Smooth muscle cell (in vitro differentiated cells): ENCODE results near the gene CAMTA1. TPM values are rescaled to one million over a fixed set of nuclear protein-coding genes. Genes with fewer than 3 reads are reported as not detected.

Source experiments
- DNase-seq: peaks from one replicate; lab custom pipeline; 2025; ENCODE audit not compliant: unreplicated experiment; lab: John Stamatoyannopoulos, UW
- H2AFZ ChIP-seq: fragments of 200-600 bp; sonication (generic); 2 replicates; pipeline ENCODE4 v1.6.0; 2016; ENCODE audit warnings: antibody characterized with exemption, low read depth, mild to moderate bottlenecking
- H3F3A ChIP-seq: fragments of 200-600 bp; sonication (generic); 2 replicates; pipeline ENCODE4 v1.6.0; 2017; ENCODE audit warnings: antibody characterized with exemption, low read depth
- H3K27ac ChIP-seq: fragments of 200-600 bp; sonication (generic); 2 replicates; pipeline ENCODE4 v1.5.1; 2016; ENCODE audit warnings: low read depth, mild to moderate bottlenecking
- H3K27me3 ChIP-seq: fragments of 200-600 bp; sonication (generic); 2 replicates; pipeline ENCODE4 v1.6.1; 2016; ENCODE audit warnings: low read depth, mild to moderate bottlenecking
- H3K36me3 ChIP-seq: fragments of 200-600 bp; sonication (generic); 2 replicates; pipeline ENCODE4 v1.5.1; 2016; ENCODE audit warnings: low read depth
- H3K4me1 ChIP-seq: fragments of 200-600 bp; sonication (generic); 2 replicates; pipeline ENCODE4 v1.5.1; 2016; ENCODE audit warnings: low read depth
- H3K4me2 ChIP-seq: fragments of 200-600 bp; sonication (generic); 2 replicates; pipeline ENCODE4 v1.6.0; 2016; ENCODE audit warnings: mild to moderate bottlenecking
- H3K4me3 ChIP-seq: fragments of 200-600 bp; sonication (generic); 2 replicates; pipeline ENCODE4 v1.5.1; 2016; ENCODE audit warnings: mild to moderate bottlenecking
- H3K79me2 ChIP-seq: fragments of 200-600 bp; sonication (generic); 2 replicates; pipeline ENCODE4 v1.6.0; 2016; ENCODE audit warnings: low read depth, mild to moderate bottlenecking
- H3K9ac ChIP-seq: fragments of 200-600 bp; sonication (generic); 2 replicates; pipeline ENCODE4 v1.6.0; 2016; ENCODE audit warnings: low read depth
- H3K9me3 ChIP-seq: fragments of 200-600 bp; sonication (generic); replicated peaks from 2 replicates; pipeline ENCODE4 v1.5.1; 2016; ENCODE audit warnings: low read depth
- H4K20me1 ChIP-seq: fragments of 200-600 bp; sonication (generic); 2 replicates; pipeline ENCODE4 v1.6.0; 2016; ENCODE audit warnings: low read depth
- CTCF ChIP-seq: fragments of 200-600 bp; sonication (generic); IDR thresholded peaks from 2 replicates; pipeline ENCODE4 v1.5.1; 2017; ENCODE audit warnings: borderline replicate concordance, mild to moderate bottlenecking, antibody characterized with exemption; ENCODE audit not compliant: insufficient read depth, poor library complexity, severe bottlenecking
- WGBS: methylation state at CpG from one replicate; pipeline ENCODE4 v1.1.7; 2016; ENCODE audit warnings: low lambda C conversion rate; 5-methylcytosine and 5-hydroxymethylcytosine counted together
- polyA plus RNA-seq: library from polyadenylated mRNA; unstranded; fragments of >200 nt; fragmentation: Nextera tagmentation; extraction: Ambion mirVana; gene quantifications from 2 replicates; pipeline ENCODE4 v1.2.1, GENCODE V29; 2016
- total RNA-seq: library from RNA; depleted of rRNA; stranded (reverse); fragments of >200 nt; gene quantifications from 2 replicates; pipeline ENCODE4 v1.2.3, GENCODE V29; 2014

CAMTA1 gene
- total and polyA plus RNA-seq, 2 experiments from 2014 or later: 139 to 145 TPM

- Histone ChIP-seq H4K20me1 (no peaks in the 10 kb centered on the region), H3K4me2 (no peak overlapping the region), H3K9me3 (no peaks in the 10 kb centered on the region), H3K36me3 (no peaks in the 10 kb centered on the region), H3K9ac (no peak overlapping the region), H3F3A (no peaks in the 10 kb centered on the region), H3K4me3 (no peak overlapping the region), H3K4me1 (no peaks in the 10 kb centered on the region), H3K27me3 (no peaks in the 10 kb centered on the region), H3K79me2 (no peaks in the 10 kb centered on the region), H2AFZ (no peak overlapping the region), H3K27ac (no peak overlapping the region)
- no peak for DNase-seq
- TF ChIP-seq CTCF: no peak
- 79% methylated on average over 11 of the region's 11 CpGs for WGBS
Observed at GRCh38 chr1:7418442-7419080, 633.3 kb downstream of the CAMTA1 start.

- Histone ChIP-seq H3K4me3 (no peak overlapping the region), H3K36me3 (no peaks in the 10 kb centered on the region), H2AFZ (no peak overlapping the region), H3K9ac (no peak overlapping the region), H3K4me2 (no peak overlapping the region), H3F3A (no peaks in the 10 kb centered on the region), H3K9me3 (no peaks in the 10 kb centered on the region), H3K4me1 (no peaks in the 10 kb centered on the region), H4K20me1 (no peaks in the 10 kb centered on the region), H3K79me2 (no peaks in the 10 kb centered on the region), H3K27ac (no peak overlapping the region), H3K27me3 (no peaks in the 10 kb centered on the region)
- TF ChIP-seq CTCF: no peak
- 79% methylated on average over 9 of the region's 9 CpGs for WGBS
- DNase-seq: no peak
Observed at GRCh38 chr1:7420098-7420445, 634.8 kb downstream of the CAMTA1 start.

GRCh38 chr1:7420470-7421100 is 635.3 kb downstream of the CAMTA1 start:
- WGBS: 90% methylated on average over 6 of the region's 6 CpGs
- Histone ChIP-seq H3K27me3 (no peaks in the 10 kb centered on the region), H4K20me1 (no peaks in the 10 kb centered on the region), H3K36me3 (no peaks in the 10 kb centered on the region), H3K79me2 (no peaks in the 10 kb centered on the region), H2AFZ (no peak overlapping the region), H3K4me2 (no peak overlapping the region), H3K9me3 (no peaks in the 10 kb centered on the region), H3F3A (no peaks in the 10 kb centered on the region), H3K4me3 (no peak overlapping the region), H3K9ac (no peak overlapping the region), H3K4me1 (no peaks in the 10 kb centered on the region), H3K27ac (no peak overlapping the region)
- no peak for DNase-seq
- no peak for TF ChIP-seq CTCF

GRCh38 chr1:7421471-7422075 is 636.3 kb downstream of the CAMTA1 start:
- Histone ChIP-seq H3K4me2 (no peak overlapping the region), H3K9ac (no peak overlapping the region), H2AFZ (no peak overlapping the region), H3F3A (peaks cover 5% of the 10 kb centered on the region), H4K20me1 (no peaks in the 10 kb centered on the region), H3K4me3 (no peak overlapping the region), H3K9me3 (no peaks in the 10 kb centered on the region), H3K4me1 (peaks cover 4% of the 10 kb centered on the region), H3K27ac (no peak overlapping the region), H3K27me3 (no peaks in the 10 kb centered on the region), H3K36me3 (no peaks in the 10 kb centered on the region), H3K79me2 (no peaks in the 10 kb centered on the region)
- DNase-seq: no peak
- TF ChIP-seq CTCF: no peak
- WGBS: 95% methylated on average over 12 of the region's 12 CpGs
